HG02798 (cell line): ENCODE results near the gene PANX1.

ENCODE experiments used
- ATAC-seq: cut with Tn5 transposase; IDR thresholded peaks from one replicate; pipeline ENCODE4 v1.9.1; 2021; ENCODE audit warnings: mild to moderate bottlenecking; ENCODE audit not compliant: unreplicated experiment, poor library complexity

Gene PANX1

GRCh38 chr11:94183251-94183885, 54.7 kb downstream of the PANX1 start:
- peak; percentile 5 for ATAC-seq

GRCh38 chr11:94183886-94184264, 55.2 kb downstream of the PANX1 start:
- ATAC-seq, result peak; percentile 90

- no peak for ATAC-seq
Measured at GRCh38 chr11:94184362-94184761, 55.7 kb downstream of the PANX1 start.

- no peak for ATAC-seq
Measured at GRCh38 chr11:94184846-94185245, 56.2 kb downstream of the PANX1 start.

GRCh38 chr11:94185416-94186084, 56.9 kb downstream of the PANX1 start:
- no peak for ATAC-seq

- ATAC-seq, result no peak
Measured at GRCh38 chr11:94186342-94187203, 57.9 kb downstream of the PANX1 start.

- no peak for ATAC-seq
Measured at GRCh38 chr11:94193288-94193687, 64.6 kb downstream of the PANX1 start.

GRCh38 chr11:94194712-94195111, 66.1 kb downstream of the PANX1 start:
- no peak for ATAC-seq

- no peak for ATAC-seq
Measured at GRCh38 chr11:94196363-94196762, 67.7 kb downstream of the PANX1 start.

- ATAC-seq, result no peak
Measured at GRCh38 chr11:94198718-94199117, 70.1 kb downstream of the PANX1 start.

- no peak for ATAC-seq
Measured at GRCh38 chr11:94199136-94200130, 70.8 kb downstream of the PANX1 start.

GRCh38 chr11:94201004-94201465, 72.4 kb downstream of the PANX1 start:
- ATAC-seq, result no peak

- no peak for ATAC-seq
Measured at GRCh38 chr11:94203070-94203469, 74.4 kb downstream of the PANX1 start.

GRCh38 chr11:94211261-94211830, 82.7 kb downstream of the PANX1 start:
- ATAC-seq, result no peak

- no peak for ATAC-seq
Measured at GRCh38 chr11:94212898-94213297, 84.3 kb downstream of the PANX1 start.

GRCh38 chr11:94217705-94218104, 89.1 kb downstream of the PANX1 start:
- no peak for ATAC-seq

GRCh38 chr11:94218372-94218771, 89.7 kb downstream of the PANX1 start:
- ATAC-seq, result no peak

- no peak for ATAC-seq
Measured at GRCh38 chr11:94219771-94220170, 91.1 kb downstream of the PANX1 start.

- no peak for ATAC-seq
Measured at GRCh38 chr11:94224078-94224477, 95.4 kb downstream of the PANX1 start.
